NT2/D1 (cell line): Measurements from ENCODE around the gene ZNF718.

Source experiments
- SUZ12 ChIP-seq: IDR thresholded peaks from 2 replicates; pipeline ENCODE4 v1.6.1; 2011; ENCODE audit not compliant: insufficient read length, insufficient read depth; ENCODE audit errors: extremely low read depth
- YY1 ChIP-seq: IDR thresholded peaks from 2 replicates; pipeline ENCODE4 v1.6.1; 2011; ENCODE audit not compliant: insufficient read length, insufficient read depth
- ZNF274 ChIP-seq: IDR thresholded peaks from 2 replicates; pipeline ENCODE4 v1.6.1; 2011; ENCODE audit warnings: mild to moderate bottlenecking, low read depth, low read length

DNA sequence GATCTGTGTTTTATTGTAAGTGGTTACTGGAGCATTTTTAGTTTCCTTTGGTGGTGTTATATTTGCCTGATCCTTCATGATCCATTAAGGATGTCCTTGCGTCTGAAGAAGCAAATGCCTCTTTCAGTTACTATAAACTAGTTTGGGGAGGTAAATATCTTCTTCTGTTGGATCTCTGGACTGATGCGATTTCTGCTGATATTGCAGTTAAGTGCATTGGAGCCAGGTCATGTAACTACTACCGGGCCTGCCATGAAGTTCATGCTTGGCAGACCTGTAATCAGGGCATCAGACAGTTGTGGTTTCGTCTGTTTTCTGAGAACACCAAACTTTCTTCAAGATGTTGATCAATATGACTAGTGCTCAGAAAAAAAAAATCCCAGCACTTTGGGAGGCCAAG lies 22.9 kb downstream of the ZNF718 start:
- TF ChIP-seq ZNF274 (no peak), YY1 (no peak), SUZ12 (no peak)
